WI38 (cell line): ENCODE results near the gene VRK2.
"Not testable (repeated sequence)": the region's sequence is repeated elsewhere in the genome, so short reads cannot be mapped to it uniquely, and the experiment has no call there.

Experiments used
- H3K4me3 ChIP-seq: 2 replicates; pipeline ENCODE4 v1.5.1; 2011; ENCODE audit warnings: low read depth, mild to moderate bottlenecking, control low read depth, low read length
- CTCF ChIP-seq: IDR thresholded peaks from 2 replicates; pipeline ENCODE4 v1.5.1; 2012; ENCODE audit warnings: low read depth, mild to moderate bottlenecking, control low read depth, low read length

VRK2 gene

GRCh38 chr2:58081000-58081399 is 34.4 kb downstream of the VRK2 start:
- H3K4me3 ChIP-seq, result no peak overlapping the region
- no peak for TF ChIP-seq CTCF

- TF ChIP-seq CTCF, result no peak
- no peak overlapping the region for H3K4me3 ChIP-seq
These were observed 42.5 kb downstream of the VRK2 start for GRCh38 chr2:58089081-58089480.

- H3K4me3 ChIP-seq, result not testable (repeated sequence)
These were observed 46.2 kb downstream of the VRK2 start for GRCh38 chr2:58092772-58093171.

GRCh38 chr2:58097025-58097424 is 50.4 kb downstream of the VRK2 start:
- TF ChIP-seq CTCF, result no peak
- no peak overlapping the region for H3K4me3 ChIP-seq

- H3K4me3 ChIP-seq, result no peak overlapping the region
- TF ChIP-seq CTCF, result no peak
These were observed 51.9 kb downstream of the VRK2 start for GRCh38 chr2:58098254-58099095.

- no peak overlapping the region for H3K4me3 ChIP-seq
- no peak for TF ChIP-seq CTCF
These were observed 52.6 kb downstream of the VRK2 start for GRCh38 chr2:58099096-58099769.

GRCh38 chr2:58101500-58101899 is 54.9 kb downstream of the VRK2 start:
- H3K4me3 ChIP-seq, result no peak overlapping the region
- no peak for TF ChIP-seq CTCF

GRCh38 chr2:58106896-58107295 is 60.3 kb downstream of the VRK2 start:
- no peak overlapping the region for H3K4me3 ChIP-seq
- TF ChIP-seq CTCF, result no peak
